SU-DHL-6 (cell line): ENCODE measurements around the gene SUSD2.
"Not testable (repeated sequence)": the region's sequence is repeated elsewhere in the genome, so short reads cannot be mapped to it uniquely, and the experiment has no call there.

Experiments used
- H2AFZ ChIP-seq: fragments of 200-600 bp; sonication (generic); 2 replicates; pipeline ENCODE4 v1.6.1; 2014; ENCODE audit warnings: low read depth, mild to moderate bottlenecking, moderate library complexity, mixed read lengths, antibody characterized with exemption, low read length; ENCODE audit not compliant: severe bottlenecking
- H3F3A ChIP-seq: fragments of 200-600 bp; shearing (Covaris generic); 2 replicates; pipeline ENCODE4 v1.6.0; 2016; ENCODE audit warnings: antibody characterized with exemption, mild to moderate bottlenecking; ENCODE audit not compliant: insufficient read depth
- H3K27ac ChIP-seq: fragments of 200-600 bp; sonication (generic); 2 replicates; pipeline ENCODE4 v1.5.1; 2016; ENCODE audit warnings: low read depth, mild to moderate bottlenecking, low read length, moderate library complexity, mixed read lengths
- H3K27me3 ChIP-seq: fragments of 200-600 bp; sonication (generic), shearing (Covaris generic); 2 replicates; pipeline ENCODE4 v1.6.0; 2014; ENCODE audit warnings: mild to moderate bottlenecking, low read length
- H3K36me3 ChIP-seq: fragments of 200-600 bp; sonication (generic); 2 replicates; pipeline ENCODE4 v1.6.1; 2014; ENCODE audit warnings: mild to moderate bottlenecking, low read length, mixed read lengths
- H3K4me2 ChIP-seq: fragments of 300-600, 200-600 bp; shearing (Covaris generic), sonication (generic); 2 replicates; pipeline ENCODE4 v1.6.0; 2014; ENCODE audit warnings: low read length, low read depth, mild to moderate bottlenecking; ENCODE audit not compliant: poor library complexity, severe bottlenecking
- H3K4me3 ChIP-seq: fragments of 200-600 bp; sonication (generic); 2 replicates; pipeline ENCODE4 v1.5.1; 2014; ENCODE audit warnings: antibody characterized with exemption, low read length, mild to moderate bottlenecking, mixed read lengths; ENCODE audit not compliant: insufficient read depth, poor library complexity, severe bottlenecking
- H3K79me2 ChIP-seq: fragments of 200-600 bp; sonication (generic); 2 replicates; pipeline ENCODE4 v1.6.1; 2014; ENCODE audit warnings: mild to moderate bottlenecking, low read length, moderate library complexity; ENCODE audit not compliant: insufficient read depth
- H3K9ac ChIP-seq: fragments of 200-600 bp; sonication (generic); 2 replicates; pipeline ENCODE4 v1.7.0; 2014; ENCODE audit warnings: mild to moderate bottlenecking, low read length
- H3K9me2 ChIP-seq: fragments of 200-600 bp; sonication (generic); replicated peaks from 2 replicates; pipeline ENCODE4 v1.6.1; 2014; ENCODE audit warnings: low read length; ENCODE audit not compliant: insufficient read depth
- H3K9me3 ChIP-seq: fragments of 200-600 bp; sonication (generic); 2 replicates; pipeline ENCODE4 v1.6.1; 2014; ENCODE audit warnings: low read length, mixed read lengths; ENCODE audit not compliant: insufficient read depth
- H4K20me1 ChIP-seq: fragments of 200-600 bp; sonication (generic); 2 replicates; pipeline ENCODE4 v1.6.1; 2014; ENCODE audit warnings: low read depth, mild to moderate bottlenecking, antibody characterized with exemption, low read length, moderate library complexity, mixed read lengths
- CTCF ChIP-seq: fragments of 200-600 bp; sonication (generic); IDR thresholded peaks from one replicate; pipeline ENCODE4 v1.5.1; 2017; ENCODE audit warnings: antibody characterized with exemption, mild to moderate bottlenecking, low read length, moderate library complexity; ENCODE audit not compliant: insufficient read depth, poor library complexity, severe bottlenecking
- EZH2phosphoT487 ChIP-seq: fragments of 200-600 bp; sonication (generic), shearing (Covaris generic); conservative IDR thresholded peaks from 2 replicates; pipeline ENCODE4 v1.6.1; 2018; ENCODE audit warnings: mild to moderate bottlenecking, antibody characterized with exemption, low read length, moderate library complexity, mixed read lengths

SUSD2 gene

GRCh38 chr22:24181996-24182899 lies 961 bp downstream of the SUSD2 start:
- Histone ChIP-seq H3K9ac (no peak overlapping the region), H3K27ac (no peak overlapping the region), H3K9me2 (no peaks in the 10 kb centered on the region), H4K20me1 (no peaks in the 10 kb centered on the region), H2AFZ (no peak overlapping the region), H3K4me3 (no peak overlapping the region), H3K4me2 (no peak overlapping the region), H3K27me3 (no peaks in the 10 kb centered on the region), H3F3A (no peaks in the 10 kb centered on the region), H3K79me2 (no peaks in the 10 kb centered on the region), H3K36me3 (no peaks in the 10 kb centered on the region), H3K9me3 (no peaks in the 10 kb centered on the region)
- TF ChIP-seq CTCF (no peak), EZH2phosphoT487 (no peak)

GRCh38 chr22:24182900-24183246 lies 1.6 kb downstream of the SUSD2 start:
- not testable (repeated sequence) for H3K36me3 ChIP-seq, H3K4me2 ChIP-seq, H3K9ac ChIP-seq, H4K20me1 ChIP-seq, H3K4me3 ChIP-seq, H3F3A ChIP-seq, H2AFZ ChIP-seq, H3K79me2 ChIP-seq, H3K9me3 ChIP-seq, H3K27ac ChIP-seq, H3K27me3 ChIP-seq, H3K9me2 ChIP-seq

- no peak overlapping the region for H2AFZ ChIP-seq
- no peaks in the 10 kb centered on the region for H4K20me1 ChIP-seq
These were observed 2.2 kb downstream of the SUSD2 start for GRCh38 chr22:24183321-24184031.

More at GRCh38 chr22:24183321-24184031, 2.2 kb downstream of the SUSD2 start:
- Histone ChIP-seq H3K9me2 (no peaks in the 10 kb centered on the region), H3K36me3 (no peaks in the 10 kb centered on the region), H3F3A (no peaks in the 10 kb centered on the region), H3K27ac (no peak overlapping the region), H3K9ac (no peak overlapping the region), H3K27me3 (no peaks in the 10 kb centered on the region), H3K9me3 (no peaks in the 10 kb centered on the region), H3K4me3 (no peak overlapping the region), H3K4me2 (no peak overlapping the region), H3K79me2 (no peaks in the 10 kb centered on the region)
- no peak for TF ChIP-seq EZH2phosphoT487
- no peak for TF ChIP-seq CTCF
